ENCODE results near the gene PEX16.

GRCh38 chr11:45902452-45903380, 15.0 kb downstream of the PEX16 start:
- no peak for TF ChIP-seq EP300 (IDR thresholded peaks at IDR 0.05)
- TF ChIP-seq CTCF (IDR thresholded peaks at IDR 0.05), result no peak
- no peak for TF ChIP-seq POLR2A (IDR thresholded peaks at IDR 0.05)
